Measurements from ENCODE around the gene XRCC1.
"Not testable (repeated sequence)": the region's sequence is repeated elsewhere in the genome, so short reads cannot be mapped to it uniquely, and the experiment has no call there.

XRCC1 gene

GRCh38 chr19:43544077-43544476 lies 31.2 kb downstream of the XRCC1 start:
- no peak for DNase-seq

GRCh38 chr19:43541920-43542650 lies 33.2 kb downstream of the XRCC1 start:
- no peak for DNase-seq

- DNase-seq: no peak
Measured at GRCh38 chr19:43540381-43540780, 34.9 kb downstream of the XRCC1 start.

GRCh38 chr19:43538922-43539321 lies 36.4 kb downstream of the XRCC1 start:
- no peak for DNase-seq

GRCh38 chr19:43534816-43535761 lies 40.2 kb downstream of the XRCC1 start:
- no peak for DNase-seq

GRCh38 chr19:43534305-43534815 lies 41.0 kb downstream of the XRCC1 start:
- DNase-seq: no peak

GRCh38 chr19:43533546-43534304 lies 41.6 kb downstream of the XRCC1 start:
- DNase-seq: peak; percentile 100

- DNase-seq: peak; percentile 95
Measured at GRCh38 chr19:43532962-43533545, 42.3 kb downstream of the XRCC1 start, which contains the start of gene ZNF575. Gene ZNF575, plus strand, starts transcription at chr19:43533188. Its CDS starts 1,235 bp downstream, at chr19:43534423.

- peak; percentile 38 for DNase-seq
Measured at GRCh38 chr19:43532571-43532961, 42.8 kb downstream of the XRCC1 start.

- DNase-seq: peak; percentile 13
Measured at GRCh38 chr19:43527860-43528622, 47.3 kb downstream of the XRCC1 start.

- peak; percentile 86 for DNase-seq
Measured at GRCh38 chr19:43526884-43527859, 48.2 kb downstream of the XRCC1 start, which contains the start of gene ETHE1. Gene ETHE1, minus strand, starts transcription at chr19:43527201. Its CDS starts 24 bp downstream, at chr19:43527177.

- DNase-seq: no peak
Measured at GRCh38 chr19:43525836-43526771, 49.2 kb downstream of the XRCC1 start.

- peak; percentile 42 for DNase-seq
Measured at GRCh38 chr19:43524922-43525835, 50.1 kb downstream of the XRCC1 start.

- DNase-seq: not testable (repeated sequence)
Measured at GRCh38 chr19:43523696-43524095, 51.6 kb downstream of the XRCC1 start.

- no peak for DNase-seq
Measured at GRCh38 chr19:43522929-43523328, 52.4 kb downstream of the XRCC1 start.

- peak; percentile 88 for DNase-seq
Measured at GRCh38 chr19:43519436-43520088, 55.8 kb downstream of the XRCC1 start.

- no peak for DNase-seq
Measured at GRCh38 chr19:43518051-43518450, 57.3 kb downstream of the XRCC1 start.
